ENCODE measurements around the gene NAA16.

Gene NAA16

DNA sequence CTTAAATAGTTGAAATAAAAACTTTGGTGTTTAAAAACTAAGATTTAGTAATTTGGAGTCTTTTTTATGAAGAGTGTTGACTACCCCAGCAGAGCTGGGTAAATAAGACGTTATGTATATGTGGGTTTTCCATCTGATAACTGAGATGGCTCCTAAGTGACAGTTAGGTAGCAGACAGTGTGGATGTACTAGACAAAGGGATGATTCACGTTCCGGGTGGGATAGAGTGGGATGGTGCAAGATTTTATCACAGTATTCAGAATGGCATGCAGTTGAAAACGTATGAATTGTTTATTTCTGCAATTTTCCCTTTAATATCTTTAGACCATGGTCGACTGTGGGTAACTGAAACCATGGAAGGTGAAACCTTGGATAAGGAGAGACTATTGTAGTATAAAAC lies 50.4 kb downstream of the NAA16 start:
- DNase-seq: no peak

DNA sequence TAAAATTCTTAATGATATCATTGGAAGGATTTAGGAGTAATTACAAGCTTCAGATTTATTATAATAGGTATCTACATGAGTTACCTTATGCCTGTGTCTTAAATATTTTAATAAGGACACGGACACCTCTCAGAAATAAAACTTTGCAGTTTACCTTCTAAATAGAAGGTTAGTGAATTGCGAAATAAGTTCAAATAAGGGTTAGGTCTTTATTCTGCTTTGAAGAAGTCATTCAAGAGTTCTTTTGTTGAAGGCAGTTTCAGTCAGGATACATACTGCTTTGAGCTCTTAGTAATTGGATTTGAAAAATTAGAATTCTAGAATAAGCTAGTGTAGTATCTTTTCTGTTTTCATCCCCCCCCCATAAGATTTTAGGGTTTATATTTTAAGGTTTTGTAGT lies 53.0 kb downstream of the NAA16 start:
- no peak for DNase-seq

DNA sequence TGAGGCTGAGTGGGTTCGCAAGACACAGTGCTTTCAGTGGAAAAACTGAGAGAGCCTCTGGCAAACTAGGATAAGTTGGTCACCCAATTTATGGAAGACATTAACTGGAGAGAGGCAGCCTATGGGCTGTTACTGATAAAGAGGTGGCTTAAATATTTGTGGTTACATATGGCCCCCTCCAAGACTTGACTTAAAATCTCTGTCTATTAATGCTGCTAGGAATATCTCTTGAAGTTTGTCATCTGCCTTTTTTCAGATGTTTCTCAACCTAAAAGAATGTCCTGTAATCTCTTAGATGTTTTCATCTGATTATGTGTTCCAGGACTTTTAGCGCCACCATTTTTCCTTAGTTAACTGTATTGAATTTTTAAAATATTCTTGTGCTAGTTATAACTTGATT lies 54.6 kb downstream of the NAA16 start:
- no peak for DNase-seq

DNA sequence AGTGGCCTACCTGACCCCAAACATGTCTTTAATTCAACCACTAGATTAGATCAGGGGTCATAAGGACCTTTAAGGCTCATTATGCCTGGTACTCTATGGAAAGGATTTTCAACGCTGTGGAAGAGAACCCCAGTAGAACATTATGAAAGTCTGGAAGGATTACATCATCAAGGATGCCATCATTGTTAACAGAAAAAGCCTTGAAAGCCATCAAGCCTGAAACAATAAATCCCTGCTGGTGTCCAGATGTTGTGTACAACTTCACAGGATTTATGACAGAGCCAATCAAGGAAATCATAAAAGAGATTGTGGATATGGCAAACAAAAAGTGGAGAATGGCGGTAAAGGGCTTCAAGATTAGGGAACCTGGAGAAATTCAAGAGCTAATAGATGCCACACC lies 59.7 kb downstream of the NAA16 start:
- DNase-seq: no peak

GRCh38 chr13:41377446-41377845 lies 66.4 kb downstream of the NAA16 start:
- DNase-seq: no peak

DNA sequence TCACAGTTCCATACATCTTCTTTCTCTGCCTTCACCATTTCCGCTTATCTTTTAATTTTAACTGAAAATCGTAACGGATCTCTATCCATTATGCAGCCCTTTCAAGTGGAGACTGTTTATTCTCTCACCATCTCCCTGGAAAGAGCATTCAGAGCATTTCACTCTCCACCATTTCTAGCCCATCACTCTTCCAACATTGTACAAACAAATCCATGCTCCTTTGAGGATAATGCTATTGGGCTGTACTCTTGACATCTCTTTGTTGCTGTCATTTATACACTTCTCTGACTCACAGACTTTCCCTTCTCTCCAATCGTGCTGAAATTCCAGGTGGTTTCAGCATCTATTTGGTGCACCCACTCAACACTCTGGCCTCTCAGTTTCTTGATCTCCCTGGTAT lies 71.4 kb downstream of the NAA16 start:
- DNase-seq: no peak

DNA sequence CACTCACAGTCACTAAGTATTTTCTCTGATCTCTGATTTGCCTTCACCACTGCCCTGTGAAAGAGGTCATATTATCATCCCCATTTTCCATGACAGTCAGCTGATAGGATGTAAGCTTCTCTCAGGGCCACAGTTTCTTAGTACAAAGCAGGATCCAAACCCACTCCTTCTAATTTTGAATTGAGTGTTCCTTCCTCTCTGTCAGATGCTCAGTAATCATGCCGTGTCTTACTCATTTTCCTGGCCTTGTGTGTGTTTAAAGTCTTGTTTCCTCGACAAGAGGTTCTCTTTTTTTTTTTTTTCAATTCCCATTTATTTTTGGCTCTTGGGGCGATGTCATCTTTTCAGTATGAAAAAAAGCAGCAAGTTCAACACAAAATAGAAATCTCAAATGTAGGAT lies 72.3 kb downstream of the NAA16 start:
- no peak for DNase-seq

DNA sequence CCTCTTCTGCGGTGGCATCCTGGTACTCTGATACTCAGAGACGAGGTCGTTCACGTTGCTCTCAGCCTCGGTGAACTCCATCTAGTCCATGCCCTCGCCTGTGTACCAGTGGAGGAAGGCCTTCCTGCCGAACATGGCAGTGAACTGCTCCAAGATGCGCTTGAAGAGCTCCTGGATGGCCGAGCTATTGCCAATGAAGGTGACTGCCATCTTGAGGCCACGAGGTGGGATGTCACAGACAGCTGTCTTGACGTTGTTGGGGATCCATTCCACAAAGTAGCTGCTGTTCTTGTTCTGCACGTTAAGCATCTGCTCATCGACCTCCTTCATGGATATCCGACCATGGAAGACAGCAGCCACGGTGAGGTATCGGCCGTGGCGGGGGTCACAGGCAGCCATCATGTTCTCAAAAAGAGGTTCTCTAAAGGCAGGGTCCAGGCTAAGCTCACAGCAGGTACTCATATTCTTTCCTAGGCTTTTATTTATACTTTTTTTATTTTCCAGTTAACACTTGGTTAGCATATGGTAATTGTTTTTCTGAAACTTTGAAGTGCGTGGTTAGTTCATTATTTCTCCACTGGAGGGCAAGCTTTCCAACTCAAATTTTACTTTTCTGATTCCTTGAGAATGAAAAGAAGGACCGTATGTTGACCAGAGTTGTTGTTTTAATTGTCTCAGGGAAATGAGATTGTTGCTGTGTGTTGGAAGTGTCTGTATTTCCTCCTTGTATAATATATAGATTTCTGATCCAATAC lies 73.9 kb downstream of the NAA16 start:
- DNase-seq: no peak

DNA sequence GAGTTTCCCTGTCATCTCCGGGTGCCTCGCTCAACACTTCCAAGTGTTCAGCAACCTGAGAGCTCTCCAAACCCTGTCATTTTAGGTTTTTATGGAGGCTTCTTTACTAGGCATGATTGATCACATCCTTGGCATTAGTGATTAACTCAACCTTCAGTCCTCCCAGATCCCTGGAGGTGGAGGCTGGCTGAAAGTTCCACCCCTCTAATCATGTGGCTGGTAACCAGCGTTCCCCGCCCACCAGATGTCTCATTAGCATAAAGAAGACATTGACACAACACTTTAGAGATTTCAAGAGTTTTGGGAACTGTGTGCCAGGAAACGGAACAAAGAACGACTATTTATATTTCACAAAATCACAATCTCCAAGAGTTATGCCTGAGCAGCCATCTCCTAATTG lies 75.1 kb downstream of the NAA16 start:
- no peak for DNase-seq

GRCh38 chr13:41387576-41387975 lies 76.5 kb downstream of the NAA16 start:
- no peak for DNase-seq

DNA sequence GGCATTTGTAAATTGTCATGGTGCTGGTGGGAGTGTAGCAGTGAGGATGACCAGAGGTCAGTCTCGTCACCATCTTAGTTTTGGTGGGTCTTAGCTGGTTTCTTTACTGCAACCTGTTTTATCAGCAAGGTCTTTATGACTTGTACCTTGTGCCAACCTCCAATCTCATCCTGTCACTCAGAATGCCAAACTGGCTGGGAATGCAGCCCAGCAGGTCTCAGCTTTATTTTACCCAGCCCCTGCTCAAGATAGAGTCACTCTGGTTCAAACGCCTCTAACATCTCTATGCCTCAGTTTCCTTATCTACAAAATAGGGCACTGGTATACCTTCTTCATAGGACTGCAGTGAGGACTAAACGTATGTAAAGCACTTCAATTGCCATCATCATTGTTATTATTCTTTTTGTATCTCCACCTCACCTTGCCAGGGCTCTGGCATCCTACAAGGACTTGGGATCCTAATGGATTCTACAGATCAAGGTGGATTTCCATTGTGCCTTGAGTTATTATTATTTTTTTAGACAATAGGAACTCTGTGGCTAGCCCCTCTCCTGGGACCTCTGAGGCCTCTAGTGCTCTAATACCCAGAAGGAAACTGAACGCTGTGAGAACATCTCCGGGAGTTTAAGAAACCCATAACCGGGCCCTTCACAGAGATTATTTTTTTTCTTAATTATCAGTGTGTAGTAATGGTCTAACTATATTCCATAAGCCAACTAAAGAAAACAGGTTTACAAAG lies 77.2 kb downstream of the NAA16 start:
- DNase-seq: no peak

- no peak for DNase-seq
Observed at GRCh38 chr13:41389580-41389979, 78.5 kb downstream of the NAA16 start.

GRCh38 chr13:41394166-41394565 lies 83.1 kb downstream of the NAA16 start:
- no peak for DNase-seq

GRCh38 chr13:41398494-41399170 lies 87.6 kb downstream of the NAA16 start:
- no peak for DNase-seq

DNA sequence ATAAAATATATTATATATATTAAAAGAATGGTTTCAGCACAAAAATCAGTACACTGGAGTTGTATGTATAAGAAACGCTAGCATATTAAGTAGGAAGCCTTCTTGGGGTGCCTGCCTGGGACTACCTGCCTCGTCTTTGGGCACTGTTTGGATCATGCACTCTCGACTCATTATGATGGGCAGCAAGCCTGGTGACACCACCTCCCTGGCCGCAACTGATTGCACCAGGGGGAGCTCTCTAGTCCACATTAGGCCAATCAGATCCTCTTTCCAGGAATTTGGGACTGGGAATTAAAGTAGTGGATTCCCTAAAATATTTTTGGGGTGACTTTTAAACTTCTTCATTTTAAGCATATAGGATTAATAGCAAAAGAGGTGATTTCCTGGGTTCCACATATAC lies 90.3 kb downstream of the NAA16 start:
- DNase-seq: no peak

GRCh38 chr13:41402691-41403511 lies 91.8 kb downstream of the NAA16 start:
- DNase-seq: no peak

DNA sequence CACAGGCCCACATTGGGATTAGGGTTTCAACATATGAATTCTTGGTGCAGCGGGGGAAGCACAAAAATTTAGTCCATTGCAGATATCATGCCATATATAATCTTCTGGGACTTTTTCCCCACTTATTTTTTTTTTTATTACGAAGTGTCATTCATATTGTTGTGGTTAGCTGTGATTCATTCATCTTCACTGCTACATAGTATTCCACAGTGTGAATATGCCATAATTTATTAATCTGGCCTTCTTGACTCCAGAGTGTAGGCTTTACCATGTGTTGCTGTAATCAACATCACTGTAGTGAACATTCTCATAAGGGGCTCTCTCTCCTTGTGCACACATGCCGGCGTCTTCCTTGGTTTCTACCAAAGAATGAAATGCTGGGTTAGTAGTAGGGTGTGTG lies 92.9 kb downstream of the NAA16 start:
- DNase-seq: no peak

DNA sequence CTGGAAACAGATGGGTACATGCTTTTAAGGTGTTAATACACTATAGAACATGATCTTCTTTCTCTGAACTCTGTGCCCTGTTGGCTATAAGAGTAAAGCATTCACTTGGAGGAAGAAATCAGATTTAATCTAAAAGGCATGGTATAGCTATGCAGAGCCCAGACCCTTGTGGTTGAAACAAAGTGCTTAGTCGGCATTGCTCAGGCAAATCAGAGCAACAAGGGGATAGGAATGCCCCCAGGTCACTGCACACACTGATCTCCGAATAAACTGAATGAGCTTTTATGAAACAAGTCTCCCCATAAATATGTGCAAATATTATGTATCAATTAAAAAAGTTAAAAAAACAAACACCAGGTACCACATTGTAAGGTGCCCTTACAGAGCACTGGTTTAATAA lies 94.3 kb downstream of the NAA16 start:
- DNase-seq: no peak

DNA sequence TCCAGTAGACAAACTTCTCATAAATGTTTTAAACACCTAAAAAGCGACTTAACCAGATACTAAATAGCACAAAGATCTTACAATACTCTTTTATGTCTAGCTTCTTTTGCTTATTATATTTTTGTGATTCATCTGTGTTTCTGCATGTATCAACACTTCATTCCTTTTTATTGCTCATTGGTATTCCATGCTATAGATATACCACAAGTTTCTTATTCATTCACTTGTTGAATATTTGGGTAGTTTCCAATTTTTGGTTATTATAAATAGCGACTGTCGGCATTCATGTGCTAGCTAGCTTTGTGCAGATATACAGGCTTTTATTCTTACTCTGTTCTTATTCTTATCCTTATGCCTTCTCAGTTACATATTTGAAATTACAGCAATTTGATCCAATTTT lies 96.3 kb downstream of the NAA16 start:
- no peak for DNase-seq

GRCh38 chr13:41408121-41408520 lies 97.1 kb downstream of the NAA16 start:
- DNase-seq: no peak

GRCh38 chr13:41408746-41409145 lies 97.7 kb downstream of the NAA16 start:
- DNase-seq: no peak

DNA sequence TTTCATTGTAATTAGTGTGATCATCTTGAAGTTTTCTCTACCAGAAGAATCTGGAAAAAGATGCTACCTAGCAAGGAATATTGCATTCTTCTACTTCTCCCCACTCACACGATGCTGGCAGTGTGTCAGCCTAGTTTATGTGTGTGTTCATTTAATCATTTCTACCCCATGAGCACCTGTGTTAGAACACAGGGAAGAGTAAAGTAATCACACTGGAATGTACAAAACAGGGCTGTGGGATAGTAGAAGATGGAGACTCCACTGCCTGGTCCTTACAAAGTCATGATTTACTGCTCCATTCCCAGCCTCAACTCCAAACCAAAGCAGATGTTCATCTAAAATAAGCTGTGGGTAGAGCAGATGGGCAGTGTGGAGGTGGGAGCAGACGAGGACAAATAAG lies 98.5 kb downstream of the NAA16 start:
- DNase-seq: no peak

DNA sequence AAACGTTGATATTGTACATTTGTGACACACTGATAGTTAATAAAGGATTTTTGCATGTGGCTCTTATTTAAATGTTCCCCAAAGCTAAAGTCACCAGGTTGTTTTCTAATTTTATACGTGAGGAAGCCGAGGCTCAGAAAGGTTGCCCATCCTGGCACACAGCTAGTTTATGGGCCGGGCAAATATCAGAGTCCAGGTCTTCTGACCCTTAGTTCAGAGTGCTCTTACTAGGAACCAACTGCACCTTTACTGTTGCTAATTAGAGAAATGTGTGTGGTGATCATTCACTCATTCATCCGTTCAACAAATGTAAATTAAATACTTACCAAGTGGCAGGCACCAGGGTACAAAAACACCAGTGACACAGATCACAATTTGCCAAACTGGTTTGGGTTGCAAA lies 100.0 kb downstream of the NAA16 start:
- no peak for DNase-seq

All from activated CD8-positive, alpha-beta memory T cell treated with anti-CD3 and anti-CD28 coated beads for 24 hours (primary cell).